Breast epithelium (tissue), 4 donors: ENCODE results near the gene HOTAIR. TPM values are rescaled to one million over a fixed set of nuclear protein-coding genes. Genes with fewer than 3 reads are reported as not detected.

Experiments used
- DNase-seq, 2 donors: peaks; one replicate each; pipeline ENCODE4 v3.0.0-alpha.2; 2019; ENCODE audit warnings: low spot score in 2 of 2
- H3K27ac ChIP-seq, 2 donors: fragments of 200-600 bp; sonication (generic) in 1 of 2; one replicate each; pipeline ENCODE4 v1.5.1; 2016 to 2019; ENCODE audit warnings: mild to moderate bottlenecking in 1 of 2
- H3K27me3 ChIP-seq, 2 donors: fragments of 200-600 bp; sonication (generic) in 1 of 2; one replicate each; pipeline versions ENCODE4 v1.5.1 to v1.6.0; 2017 to 2019; ENCODE audit warnings: control low read depth in 1 of 2, mild to moderate bottlenecking in 1 of 2
- H3K36me3 ChIP-seq: fragments of 200-600 bp; one replicate; pipeline ENCODE4 v1.5.1; 2019
- H3K4me1 ChIP-seq, 2 donors: fragments of 200-600 bp; sonication (generic); one replicate each; pipeline ENCODE4 v1.5.1; 2016 to 2019; ENCODE audit warnings: control low read depth in 1 of 2
- H3K4me3 ChIP-seq, 3 donors: fragments of 200-600 bp; sonication (generic); 1 replicate in 2 of 3; 2 replicates in 1 of 3; pipeline ENCODE4 v1.5.1; 2016 to 2019; ENCODE audit warnings: mild to moderate bottlenecking in 3 of 3, moderate library complexity in 2 of 3
- H3K9me3 ChIP-seq, 2 donors: fragments of 200-600 bp; sonication (generic) in 1 of 2; one replicate each; pipeline ENCODE4 v1.5.1; 2016 to 2019; ENCODE audit warnings: control low read depth in 1 of 2
- POLR2A ChIP-seq: fragments of 450-650 bp; IDR thresholded peaks from one replicate; pipeline ENCODE4 v1.6.1; 2016; ENCODE audit warnings: antibody characterized with exemption, mild to moderate bottlenecking, moderate library complexity
- POLR2AphosphoS5 ChIP-seq, 3 donors: sonication (generic); formaldehyde crosslinking; IDR thresholded peaks; one replicate each; pipeline ENCODE4 v1.6.1; 2017; ENCODE audit warnings: antibody characterized with exemption in 3 of 3
- intact Hi-C: fragments of 100-400 bp; cut with DNase I; formaldehyde crosslinking; loops from one replicate; pipeline ENCODE4 v1.15.1; 2023; ENCODE audit warnings: low total_unique reads
- total RNA-seq, 3 donors: library from RNA; depleted of rRNA; stranded (reverse); fragments of >200 nt; gene quantifications; one replicate each; pipeline ENCODE4 v1.1.0, GENCODE V29; 2016
- TF ChIP-seq, protein P1 (sequence below), 3 donors: fragments of 450-650 bp; IDR thresholded peaks; one replicate each; pipeline ENCODE4 v1.5.1; 2016 to 2017; ENCODE audit warnings: antibody characterized with exemption in 3 of 3, mild to moderate bottlenecking in 3 of 3, moderate library complexity in 3 of 3

HOTAIR gene
- total RNA-seq, 3 donors from 2014 or later, result 0.73 to 1.3 TPM; not detected in 1

- Histone ChIP-seq H3K9me3 (no peaks in the 10 kb centered on the region), H3K4me3 (no peak overlapping the region), H3K27ac (no peak overlapping the region), H3K27me3 (peaks cover 21 to 92% of the 10 kb centered on the region in 2 donors), H3K4me1 (no peaks in the 10 kb centered on the region), H3K36me3 (no peaks in the 10 kb centered on the region)
- TF ChIP-seq POLR2A, result no peak
- no peak for TF ChIP-seq POLR2AphosphoS5 (IDR thresholded peaks at IDR 0.05)
- TF ChIP-seq, protein P1, sequence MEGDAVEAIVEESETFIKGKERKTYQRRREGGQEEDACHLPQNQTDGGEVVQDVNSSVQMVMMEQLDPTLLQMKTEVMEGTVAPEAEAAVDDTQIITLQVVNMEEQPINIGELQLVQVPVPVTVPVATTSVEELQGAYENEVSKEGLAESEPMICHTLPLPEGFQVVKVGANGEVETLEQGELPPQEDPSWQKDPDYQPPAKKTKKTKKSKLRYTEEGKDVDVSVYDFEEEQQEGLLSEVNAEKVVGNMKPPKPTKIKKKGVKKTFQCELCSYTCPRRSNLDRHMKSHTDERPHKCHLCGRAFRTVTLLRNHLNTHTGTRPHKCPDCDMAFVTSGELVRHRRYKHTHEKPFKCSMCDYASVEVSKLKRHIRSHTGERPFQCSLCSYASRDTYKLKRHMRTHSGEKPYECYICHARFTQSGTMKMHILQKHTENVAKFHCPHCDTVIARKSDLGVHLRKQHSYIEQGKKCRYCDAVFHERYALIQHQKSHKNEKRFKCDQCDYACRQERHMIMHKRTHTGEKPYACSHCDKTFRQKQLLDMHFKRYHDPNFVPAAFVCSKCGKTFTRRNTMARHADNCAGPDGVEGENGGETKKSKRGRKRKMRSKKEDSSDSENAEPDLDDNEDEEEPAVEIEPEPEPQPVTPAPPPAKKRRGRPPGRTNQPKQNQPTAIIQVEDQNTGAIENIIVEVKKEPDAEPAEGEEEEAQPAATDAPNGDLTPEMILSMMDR (IDR thresholded peaks at IDR 0.05), result no peak
- intact Hi-C loops, result no loop called here
- no peak for DNase-seq
Measured at GRCh38 chr12:53950789-53951576, 23.8 kb downstream of the HOTAIR start.

- Histone ChIP-seq H3K4me3 (no peak overlapping the region), H3K9me3 (no peaks in the 10 kb centered on the region), H3K27me3 (peaks cover 15 to 92% of the 10 kb centered on the region in 2 donors), H3K27ac (no peak overlapping the region), H3K36me3 (no peaks in the 10 kb centered on the region), H3K4me1 (no peaks in the 10 kb centered on the region)
- intact Hi-C loops, result no loop called here
- no peak for DNase-seq
- TF ChIP-seq, protein P1 (IDR thresholded peaks at IDR 0.05), result no peak
- TF ChIP-seq POLR2A (no peak), POLR2AphosphoS5 (IDR thresholded peaks at IDR 0.05) (no peak)
Measured at GRCh38 chr12:53950437-53950773, 24.3 kb downstream of the HOTAIR start.

DNA sequence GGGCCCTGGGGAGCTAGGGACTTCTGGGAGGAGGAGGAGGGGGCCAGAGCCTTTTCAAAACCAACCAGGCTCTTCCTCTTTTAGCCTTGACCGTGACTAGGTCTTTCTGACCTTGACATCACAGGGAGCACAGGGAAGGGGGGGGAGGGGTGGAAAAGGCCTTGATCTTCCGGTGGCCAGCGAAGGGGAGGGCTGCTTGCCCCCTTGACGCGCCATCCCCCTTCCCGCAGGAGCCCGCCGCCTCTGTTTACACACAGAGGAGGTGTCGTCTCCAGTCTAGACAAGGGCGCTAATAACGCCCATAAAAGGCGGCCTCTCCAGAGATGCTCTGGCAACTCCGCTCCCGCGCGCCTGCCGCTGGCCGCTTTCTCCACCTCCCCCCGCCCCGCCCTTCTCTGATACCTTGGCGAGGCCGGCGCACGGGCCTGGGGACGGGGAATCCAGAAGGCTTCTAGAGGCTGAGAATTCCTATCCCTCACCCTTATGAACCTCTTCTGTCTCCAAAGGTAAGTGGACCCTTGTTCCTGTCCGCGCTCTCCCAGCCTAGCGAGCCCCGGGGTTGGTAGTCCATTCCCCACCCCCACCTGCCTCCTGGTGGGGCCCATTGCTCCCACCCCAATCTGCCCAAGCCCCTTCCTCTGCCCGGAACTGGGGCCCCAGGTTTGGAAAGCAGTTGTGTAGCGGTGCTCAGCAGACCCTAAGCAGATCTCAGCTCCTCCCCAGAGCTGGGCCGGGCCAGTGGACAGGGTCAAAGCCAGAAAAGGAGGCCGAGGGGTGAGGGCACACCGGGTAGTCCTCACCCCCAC, 24.9 kb downstream of the HOTAIR start:
- Histone ChIP-seq H3K9me3 (no peaks in the 10 kb centered on the region), H3K27ac (no peak overlapping the region), H3K4me3 (no peak overlapping the region), H3K27me3 (peaks cover 10 to 92% of the 10 kb centered on the region in 2 donors), H3K36me3 (no peaks in the 10 kb centered on the region), H3K4me1 (no peaks in the 10 kb centered on the region)
- DNase-seq, result no peak
- intact Hi-C loops, result no loop called here
- TF ChIP-seq, protein P1 (IDR thresholded peaks at IDR 0.05), result no peak
- TF ChIP-seq POLR2AphosphoS5 (IDR thresholded peaks at IDR 0.05) (no peak), POLR2A (no peak)

DNA sequence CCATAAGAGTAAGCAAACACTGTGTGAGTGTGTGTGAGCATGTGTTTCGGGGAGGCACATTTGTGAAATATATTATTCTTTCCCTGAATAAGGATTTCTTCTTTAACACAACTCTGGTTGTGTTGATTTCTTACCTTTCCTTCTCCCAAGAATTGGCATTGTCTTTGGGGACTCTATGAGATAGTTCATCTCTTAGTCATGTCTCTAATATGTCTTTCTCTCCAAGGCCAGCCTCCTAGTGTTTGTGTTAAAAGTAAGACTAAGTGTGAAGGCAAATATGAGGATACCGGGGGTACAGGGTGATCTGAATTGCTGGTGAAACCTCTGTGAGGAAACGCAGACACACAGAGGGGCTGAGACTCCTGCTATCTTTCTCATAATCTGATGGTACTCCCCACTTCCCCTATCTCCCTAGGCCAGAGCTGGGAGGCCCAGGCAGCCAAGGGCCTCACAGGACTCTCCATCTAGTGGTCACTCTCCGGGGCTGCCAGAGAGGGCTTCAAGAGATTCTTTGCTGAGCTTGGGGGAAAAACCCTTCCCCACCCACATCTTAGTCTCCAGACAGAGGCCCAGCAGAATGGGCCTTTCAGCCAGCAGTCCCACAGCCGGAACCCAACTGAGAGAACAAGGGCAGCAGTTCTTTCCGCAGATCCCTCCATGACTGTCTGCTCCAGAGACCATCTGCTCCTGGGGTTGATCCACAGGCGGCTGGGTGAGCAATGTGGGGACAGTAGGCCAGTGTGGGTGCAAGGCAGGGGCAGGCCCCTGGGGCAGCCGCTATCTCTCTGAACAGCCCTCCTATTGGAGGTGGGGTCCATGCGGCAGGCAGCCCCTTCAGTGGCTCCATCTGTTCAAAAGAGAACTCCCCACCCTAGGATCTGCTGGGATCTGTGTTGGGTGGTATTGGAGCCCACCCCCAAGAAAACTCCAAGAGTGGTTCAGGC, 25.8 kb downstream of the HOTAIR start:
- Histone ChIP-seq H3K27me3 (peaks cover 11 to 92% of the 10 kb centered on the region in 2 donors), H3K4me1 (no peaks in the 10 kb centered on the region), H3K27ac (no peak overlapping the region), H3K36me3 (no peaks in the 10 kb centered on the region), H3K4me3 (no peak overlapping the region), H3K9me3 (no peaks in the 10 kb centered on the region)
- intact Hi-C loops, result no loop called here
- TF ChIP-seq, protein P1 (IDR thresholded peaks at IDR 0.05), result no peak
- DNase-seq, result no peak
